Sigmoid colon (tissue), 7 donors: ENCODE data around the gene RPS6KL1. TPM values are rescaled to one million over a fixed set of nuclear protein-coding genes. Genes with fewer than 3 reads are reported as not detected.

Experiments
- DNase-seq: peaks from one replicate; pipeline ENCODE4 v3.0.0-alpha.2; 2019
- H3K27ac ChIP-seq, 4 donors: fragments of 200-600 bp; sonication (generic); one replicate each; pipeline ENCODE4 v1.5.1; 2016 to 2019; ENCODE audit warnings: mild to moderate bottlenecking in 1 of 4
- H3K27me3 ChIP-seq, 3 donors: fragments of 200-600 bp; sonication (generic); one replicate each; pipeline ENCODE4 v1.5.1; 2019; ENCODE audit warnings: mild to moderate bottlenecking in 1 of 3
- H3K36me3 ChIP-seq, 4 donors: fragments of 200-600 bp; sonication (generic); one replicate each; pipeline ENCODE4 v1.5.1; 2016 to 2019
- H3K4me1 ChIP-seq, 4 donors: fragments of 200-600 bp; sonication (generic); one replicate each; pipeline ENCODE4 v1.5.1; 2017 to 2019
- H3K4me3 ChIP-seq, 4 donors: fragments of 200-600 bp; sonication (generic); one replicate each; pipeline ENCODE4 v1.5.1; 2017 to 2019; ENCODE audit warnings: mild to moderate bottlenecking in 2 of 4, moderate library complexity in 1 of 4
- H3K9me3 ChIP-seq, 4 donors: fragments of 200-600 bp in 3 of 4; sonication (generic) in 3 of 4; one replicate each; pipeline versions ENCODE4 v1.5.1 to v1.6.1; 2013 to 2019
- CTCF ChIP-seq, 4 experiments: fragments of 450-650 bp in 3 of 4; fragments of 200-600 bp in 1 of 4; IDR thresholded peaks; one replicate each; pipeline ENCODE4 v1.5.1; 2016 to 2019; ENCODE audit warnings: antibody characterized with exemption in 4 of 4, mild to moderate bottlenecking in 3 of 4, moderate library complexity in 2 of 4
- EP300 ChIP-seq, 4 donors: sonication (generic); formaldehyde crosslinking; IDR thresholded peaks; one replicate each; pipeline ENCODE4 v1.6.1; 2017; ENCODE audit warnings: antibody characterized with exemption in 4 of 4
- POLR2A ChIP-seq, 2 donors: fragments of 450-650 bp; IDR thresholded peaks; one replicate each; pipeline ENCODE4 v1.6.1; 2016; ENCODE audit warnings: antibody characterized with exemption in 2 of 2, mild to moderate bottlenecking in 2 of 2, moderate library complexity in 2 of 2
- POLR2AphosphoS5 ChIP-seq, 4 donors: sonication (generic); formaldehyde crosslinking; IDR thresholded peaks; one replicate each; pipeline ENCODE4 v1.6.1; 2017; ENCODE audit warnings: antibody characterized with exemption in 4 of 4
- WGBS, 2 donors: extraction: QIAGEN DNeasy Blood & Tissue Kit; methylation state at CpG; one replicate each; pipeline ENCODE4 v1.1.7; 2013; 5-methylcytosine and 5-hydroxymethylcytosine counted together
- intact Hi-C: fragments of 100-400 bp; cut with DNase I; formaldehyde crosslinking; loops from one replicate; pipeline ENCODE4 v1.15.1; 2023
- polyA plus RNA-seq, 3 donors: library from polyadenylated mRNA; stranded (reverse); fragments of 200-250 nt; gene quantifications; one replicate each; pipeline ENCODE4 v1.2.3, GENCODE V29; 2013
- total RNA-seq, 4 donors: library from RNA; depleted of rRNA; stranded (reverse); fragments of >200 nt; gene quantifications; one replicate each; pipeline ENCODE4 v1.1.0, GENCODE V29; 2016
- donor health status: healthy with polysubstance abuse.
- donor health status: Bipolar disorder and iron deficiency.
- donor health status: healthy.

RPS6KL1 gene
- total and polyA plus RNA-seq, 7 donors = 1.8 to 11.1 (median 4.6) TPM

- H3K4me3 ChIP-seq = no peak overlapping the region
- no peaks in the 10 kb centered on the region for H3K27me3 ChIP-seq
- peak in 1 of 4 donors; percentile 22 for TF ChIP-seq POLR2AphosphoS5 (IDR thresholded peaks at IDR 0.05)
- no peak for TF ChIP-seq CTCF (IDR thresholded peaks at IDR 0.05)
- peak overlapping the region in 3 of 4 donors; percentile 21 to 69 (median 48) for H3K27ac ChIP-seq
- WGBS, 2 donors = 85% methylated on average over 3 of the region's 3 CpGs
- no peaks in the 10 kb centered on the region for H3K9me3 ChIP-seq
- intact Hi-C loops = no loop called here
- H3K36me3 ChIP-seq = peaks cover 0 to 28% (median 14%) of the 10 kb centered on the region in 4 donors
- no peak for DNase-seq
- H3K4me1 ChIP-seq = peaks cover 0 to 65% (median 65%) of the 10 kb centered on the region in 4 donors
These were observed 37.1 kb downstream of the RPS6KL1 start for GRCh38 chr14:74886001-74886400.

DNA sequence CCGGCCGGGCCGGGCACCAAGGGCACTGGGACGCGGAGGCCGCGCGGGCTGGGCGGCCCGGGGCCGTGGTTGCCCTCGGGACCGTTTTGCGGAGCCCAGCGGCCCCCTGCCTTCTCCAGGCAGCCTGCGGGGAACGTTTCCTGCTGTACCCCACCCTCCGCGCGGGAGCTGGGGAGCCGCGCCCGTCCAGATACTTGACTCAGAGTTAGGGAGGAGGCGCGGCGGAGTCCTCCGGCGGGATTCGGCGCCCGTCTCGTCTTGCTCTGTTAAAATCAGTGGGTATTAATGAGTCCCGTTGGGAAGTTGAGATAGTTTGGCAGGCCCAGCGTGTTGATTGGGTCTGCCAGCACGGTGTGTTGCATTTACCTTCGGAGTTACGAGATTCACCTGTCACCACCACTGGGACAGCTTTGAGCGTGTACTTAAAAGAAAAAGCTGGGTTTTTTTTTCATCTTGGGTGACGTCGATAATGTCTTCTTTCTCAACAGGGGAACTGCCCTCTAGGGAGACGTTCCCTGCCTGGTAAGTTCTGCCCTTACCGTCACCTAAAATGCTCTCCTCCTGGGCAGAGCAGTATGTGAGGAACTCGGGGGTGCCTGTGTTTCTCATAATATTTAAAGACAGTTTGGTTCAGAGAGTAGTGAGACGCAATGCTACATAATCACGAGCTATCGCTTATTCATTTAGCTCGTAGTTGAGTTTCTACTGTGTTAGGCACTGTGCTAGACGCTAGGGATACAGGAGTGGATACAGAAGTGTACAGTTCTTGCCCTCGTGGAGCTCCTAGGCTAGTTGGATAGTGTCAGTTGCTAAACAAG, 40.7 kb downstream of the RPS6KL1 start:
- peak; percentile 73 for DNase-seq
- TF ChIP-seq POLR2A (IDR thresholded peaks at IDR 0.05) (no peak), EP300 (IDR thresholded peaks at IDR 0.05) (no peak), POLR2AphosphoS5 (IDR thresholded peaks at IDR 0.05) (no peak), CTCF (IDR thresholded peaks at IDR 0.05) (no peak)
- peaks cover 0 to 11% (median 0%) of the 10 kb centered on the region in 4 donors for H3K36me3 ChIP-seq
- peak overlapping the region; percentile 67 to 93 (median 89) for H3K4me3 ChIP-seq
- intact Hi-C loops = no loop called here
- peaks cover 0 to 56% (median 52%) of the 10 kb centered on the region in 4 donors for H3K4me1 ChIP-seq
- H3K9me3 ChIP-seq = no peaks in the 10 kb centered on the region
- H3K27ac ChIP-seq = peak overlapping the region; percentile 93 to 95 (median 94)
- H3K27me3 ChIP-seq = no peaks in the 10 kb centered on the region
- WGBS, 2 donors = 1% methylated on average over 49 of the region's 49 CpGs

DNA sequence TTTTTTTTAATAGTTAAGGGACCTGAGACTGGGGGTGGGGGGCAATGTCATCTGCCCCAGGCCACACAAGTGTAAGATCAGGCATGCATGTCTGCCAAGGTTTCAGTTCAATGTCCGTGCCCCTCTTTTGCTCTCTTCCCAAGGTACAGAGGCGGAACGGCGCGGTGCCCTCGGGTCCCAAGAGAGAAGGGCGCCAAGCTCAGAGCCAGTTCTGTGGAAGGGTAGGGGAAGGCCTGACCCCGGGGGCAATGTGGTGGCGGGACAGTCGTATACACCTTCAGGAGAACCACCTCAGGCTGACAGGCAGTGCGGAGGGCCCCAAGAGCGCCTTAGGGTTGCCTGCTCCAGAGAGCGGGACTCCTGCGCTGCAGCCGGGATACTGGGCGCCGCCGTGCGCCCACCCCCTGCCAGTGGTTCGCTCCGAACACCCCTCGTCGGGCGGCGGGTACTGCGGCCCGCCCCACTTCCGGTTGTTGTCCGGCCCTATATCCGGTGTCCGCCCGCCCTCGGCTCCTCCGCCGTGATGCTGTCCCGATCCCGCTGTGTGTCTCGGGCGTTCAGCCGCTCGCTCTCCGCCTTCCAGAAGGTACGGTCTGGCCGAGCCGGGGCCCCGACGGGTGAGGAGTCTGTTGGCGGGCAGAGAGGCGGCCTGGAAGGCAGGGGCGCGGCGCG, 41.5 kb downstream of the RPS6KL1 start, which contains the start of gene DLST:
Gene DLST (plus strand): TSS at position 486 of the 672 bp plus-strand sequence. CDS start 38 bp downstream, at position 524.
- Histone ChIP-seq H3K4me3 (peak within 1 kb of the TSS; percentile 67 to 93 (median 89)), H3K27ac (peak within 1 kb of the TSS; percentile 93 to 95 (median 94)), H3K27me3 (no peaks in the 10 kb centered on the region), H3K36me3 (peaks cover 0 to 11% (median 0%) of the 10 kb centered on the region in 4 donors), H3K9me3 (no peaks in the 10 kb centered on the region), H3K4me1 (peaks cover 0 to 51% (median 46%) of the 10 kb centered on the region in 4 donors)
- DNase-seq = peak; percentile 93
- intact Hi-C loops = no loop called here
- 0% methylated on average over 53 of the region's 53 CpGs for WGBS, 2 donors
- TF ChIP-seq POLR2AphosphoS5 (IDR thresholded peaks at IDR 0.05) = peak; percentile 86 to 95 (median 90)
- TF ChIP-seq EP300 (IDR thresholded peaks at IDR 0.05) = no peak
- no peak for TF ChIP-seq CTCF (IDR thresholded peaks at IDR 0.05)
- TF ChIP-seq POLR2A (IDR thresholded peaks at IDR 0.05) = peak; percentile 64 to 77

DNA sequence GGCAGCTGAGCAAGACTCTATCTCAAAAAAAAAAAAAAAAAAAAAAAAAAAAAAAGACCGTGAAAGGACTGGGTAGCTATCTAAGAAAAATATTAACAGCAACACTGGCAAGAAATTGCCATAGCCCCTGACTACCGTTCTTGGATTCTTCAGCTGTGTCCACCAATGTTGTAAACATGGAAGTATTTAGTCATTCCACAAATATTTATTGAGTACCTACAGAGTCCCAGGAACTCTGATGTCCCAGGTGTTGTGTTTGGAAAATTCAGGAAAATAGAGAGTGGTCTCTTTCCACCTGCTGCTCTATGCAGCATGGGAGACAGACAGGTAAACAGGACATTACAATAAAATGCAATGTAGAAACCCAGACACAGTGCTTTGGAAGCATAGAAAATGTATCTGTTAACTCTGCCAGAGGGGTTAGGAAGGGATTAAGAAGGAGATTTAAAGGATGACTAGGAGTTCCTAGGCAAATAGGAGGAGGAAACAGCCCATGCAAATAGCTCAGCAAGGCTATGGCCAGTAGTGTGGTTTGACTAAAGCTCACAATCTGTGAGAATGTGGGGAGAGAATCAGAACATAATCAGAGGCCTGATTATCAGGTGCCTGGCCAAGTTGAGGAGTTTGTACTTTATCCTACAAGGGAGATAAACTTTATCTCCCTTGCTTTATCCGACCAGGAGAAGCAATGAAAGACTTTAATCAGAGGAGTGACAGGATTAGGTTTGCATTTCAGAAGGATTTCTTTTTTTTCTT, 43.5 kb downstream of the RPS6KL1 start:
- WGBS, 2 donors = 55 to 79% methylated on average over 3 of the region's 3 CpGs
- Histone ChIP-seq H3K4me3 (no peak overlapping the region), H3K27me3 (no peaks in the 10 kb centered on the region), H3K4me1 (peaks cover 0 to 31% (median 26%) of the 10 kb centered on the region in 4 donors), H3K36me3 (no peaks in the 10 kb centered on the region), H3K27ac (no peak overlapping the region), H3K9me3 (no peaks in the 10 kb centered on the region)
- no peak for DNase-seq
- TF ChIP-seq CTCF (IDR thresholded peaks at IDR 0.05) (no peak), EP300 (IDR thresholded peaks at IDR 0.05) (no peak), POLR2A (IDR thresholded peaks at IDR 0.05) (no peak), POLR2AphosphoS5 (IDR thresholded peaks at IDR 0.05) (no peak)
- intact Hi-C loops = no loop called here
